GM19351 (cell line): ENCODE data around the gene MIAT.
"Not testable (repeated sequence)": the region's sequence is repeated elsewhere in the genome, so short reads cannot be mapped to it uniquely, and the experiment has no call there.

Experiments
- ATAC-seq: cut with Tn5 transposase; IDR thresholded peaks from one replicate; pipeline ENCODE4 v1.9.1; 2021; ENCODE audit warnings: mild to moderate bottlenecking, moderate library complexity; ENCODE audit not compliant: unreplicated experiment

Gene MIAT

GRCh38 chr22:26656891-26657851 lies at the start of gene MIAT:
Gene MIAT, plus strand, starts transcription at chr22:26657588.
- ATAC-seq, result peak; percentile 70

GRCh38 chr22:26608129-26608528 lies 49.3 kb upstream of the MIAT start:
- ATAC-seq, result no peak

GRCh38 chr22:26609287-26609686 lies 48.1 kb upstream of the MIAT start:
- ATAC-seq, result no peak

GRCh38 chr22:26610072-26610958 lies 47.1 kb upstream of the MIAT start:
- ATAC-seq, result peak; percentile 87

- no peak for ATAC-seq
Observed at GRCh38 chr22:26610996-26611395, 46.4 kb upstream of the MIAT start.

- no peak for ATAC-seq
Observed at GRCh38 chr22:26612652-26613051, 44.7 kb upstream of the MIAT start.

GRCh38 chr22:26613753-26614152 lies 43.6 kb upstream of the MIAT start:
- not testable (repeated sequence) for ATAC-seq

GRCh38 chr22:26614322-26614721 lies 43.1 kb upstream of the MIAT start:
- ATAC-seq, result no peak

- no peak for ATAC-seq
Observed at GRCh38 chr22:26615149-26615548, 42.2 kb upstream of the MIAT start.

GRCh38 chr22:26615830-26616435 lies 41.5 kb upstream of the MIAT start:
- ATAC-seq, result no peak

- ATAC-seq, result no peak
Observed at GRCh38 chr22:26616650-26617049, 40.7 kb upstream of the MIAT start.

GRCh38 chr22:26617271-26618199 lies 39.9 kb upstream of the MIAT start, which contains the start of gene CRYBB1:
Gene CRYBB1, minus strand, starts transcription at chr22:26618027. Its CDS starts 1,708 bp downstream, at chr22:26616319.
- no peak for ATAC-seq

- ATAC-seq, result no peak
Observed at GRCh38 chr22:26618455-26618854, 38.9 kb upstream of the MIAT start.

GRCh38 chr22:26619510-26619909 lies 37.9 kb upstream of the MIAT start:
- no peak for ATAC-seq

GRCh38 chr22:26620197-26620596 lies 37.2 kb upstream of the MIAT start:
- no peak for ATAC-seq

GRCh38 chr22:26621663-26622062 lies 35.7 kb upstream of the MIAT start, which contains the start of gene CRYBA4:
Gene CRYBA4, plus strand, starts transcription at chr22:26621963. Its CDS starts 634 bp downstream, at chr22:26622597.
- no peak for ATAC-seq

GRCh38 chr22:26623984-26624383 lies 33.4 kb upstream of the MIAT start:
- no peak for ATAC-seq

- ATAC-seq, result no peak
Observed at GRCh38 chr22:26624803-26625202, 32.6 kb upstream of the MIAT start.

- ATAC-seq, result no peak
Observed at GRCh38 chr22:26629988-26630761, 27.2 kb upstream of the MIAT start.
